HepG2 (cell line): ENCODE measurements around the gene EPN2. TPM values are rescaled to one million over a fixed set of nuclear protein-coding genes. Genes with fewer than 3 reads are reported as not detected.

Experiments used
- ATAC-seq: fragments of 200-7000 bp; cut with Tn5 transposase; 3 replicates; pipeline ENCODE4 v1.9.1; 2020; ENCODE audit warnings: mild to moderate bottlenecking, moderate library complexity
- BruUV-seq: library from RNA; stranded (reverse); fragments of 400-500 nt; replicated peaks from 2 replicates; lab custom pipeline; 2021; lab: Mats Ljungman, UMichigan
- CTCF ChIA-PET: fragments of 300-600 bp; formaldehyde crosslinking; extraction: SDS; loops from one replicate; lab custom pipeline; 2021; ENCODE audit warnings: low total read pairs, inconsistent platforms, low intra/inter-chr PET ratio; lab: Yijun Ruan, JAX
- POLR2A ChIA-PET: fragments of 350-600 bp; sonication (Branson Sonifier 250); formaldehyde crosslinking; loops from one replicate; lab custom pipeline; 2020; ENCODE audit warnings: antibody characterized with exemption, inconsistent platforms; lab: Yijun Ruan, JAX
- DNase-seq: peaks from one replicate; pipeline ENCODE4 v3.0.0-alpha.2; 2015; ENCODE audit warnings: low spot score
- FAIRE-seq: peaks from 3 replicates; lab custom pipeline; 2011; peaks lifted over from hg19 to GRCh38; lab: Jason Lieb, UNC
- H2AFZ ChIP-seq: one replicate; pipeline ENCODE4 v1.6.1; 2011; ENCODE audit warnings: low read length, inconsistent platforms
- H3K27ac ChIP-seq: fragments of 300-600 bp; 3 replicates; pipeline ENCODE4 v1.8.0; 2011; ENCODE audit warnings: mixed run types, mild to moderate bottlenecking, mixed read lengths, low read length, inconsistent platforms; ENCODE audit not compliant: insufficient read depth; ENCODE audit errors: extremely low read length
- H3K27me3 ChIP-seq, 2 experiments: fragments of 200-600 bp in 1 of 2; 2 replicates in 1 of 2; 3 replicates in 1 of 2; pipeline versions ENCODE4 v1.6.0 to v1.8.0; 2011; ENCODE audit warnings: low read length in 2 of 2, mild to moderate bottlenecking in 2 of 2, moderate library complexity in 2 of 2, inconsistent platforms in 1 of 2; ENCODE audit not compliant: insufficient read depth in 2 of 2, control insufficient read depth in 1 of 2
- H3K36me3 ChIP-seq, 2 experiments: fragments of 200-600 bp in 1 of 2; replicated peaks in 1 of 2; 2 replicates in 1 of 2; 3 replicates in 1 of 2; pipeline versions ENCODE4 v1.5.1 to v1.8.0; 2011; ENCODE audit warnings: low read length in 2 of 2, inconsistent platforms in 1 of 2; ENCODE audit not compliant: insufficient read depth in 2 of 2, control insufficient read depth in 1 of 2
- H3K4me1 ChIP-seq: 2 replicates; pipeline ENCODE4 v1.5.1; 2012; ENCODE audit warnings: low read length, inconsistent platforms; ENCODE audit not compliant: insufficient read depth
- H3K4me2 ChIP-seq: 2 replicates; pipeline ENCODE4 v1.6.0; 2011; ENCODE audit warnings: low read depth, low read length, inconsistent platforms
- H3K4me3 ChIP-seq, 3 experiments: fragments of 200-600 bp in 1 of 3; sonication (generic), shearing (Covaris generic) in 1 of 3; replicated peaks in 1 of 3; 2 replicates each; pipeline ENCODE4 v1.5.1; 2011 to 2016; ENCODE audit warnings: low read length in 3 of 3, inconsistent platforms in 2 of 3, low read depth in 2 of 3, mild to moderate bottlenecking in 2 of 3, control low read depth in 1 of 3, mixed read lengths in 1 of 3; ENCODE audit not compliant: insufficient read depth in 1 of 3
- H3K79me2 ChIP-seq: one replicate; pipeline ENCODE4 v1.6.1; 2011; ENCODE audit warnings: low read length, inconsistent platforms; ENCODE audit not compliant: insufficient read depth
- H3K9ac ChIP-seq: 2 replicates; pipeline ENCODE4 v1.6.0; 2011; ENCODE audit warnings: mild to moderate bottlenecking, low read depth, low read length, inconsistent platforms; ENCODE audit not compliant: insufficient read depth
- H3K9me3 ChIP-seq: 2 replicates; pipeline ENCODE4 v1.5.1; 2012; ENCODE audit warnings: mild to moderate bottlenecking, low read length
- H4K20me1 ChIP-seq: 2 replicates; pipeline ENCODE4 v1.6.0; 2011; ENCODE audit warnings: inconsistent platforms, mild to moderate bottlenecking, low read length, moderate library complexity; ENCODE audit not compliant: insufficient read depth
- CC2D1A ChIP-seq: sonication (generic); formaldehyde crosslinking; IDR thresholded peaks from 2 replicates; pipeline ENCODE4 v1.8.1; 2023; ENCODE audit warnings: mild to moderate bottlenecking, missing genetic modification reagents
- HDAC2 ChIP-seq: sonication (generic); formaldehyde crosslinking; IDR thresholded peaks from 2 replicates; pipeline ENCODE4 v1.4.0; 2020; ENCODE audit warnings: missing genetic modification reagents
- HMGA1 ChIP-seq: sonication (generic); formaldehyde crosslinking; conservative IDR thresholded peaks from 2 replicates; pipeline ENCODE4 v1.4.0; 2020; ENCODE audit warnings: missing genetic modification reagents
- MXD1 ChIP-seq: sonication (generic); formaldehyde crosslinking; IDR thresholded peaks from 2 replicates; pipeline ENCODE4 v1.4.0; 2020; ENCODE audit warnings: mild to moderate bottlenecking, missing genetic modification reagents
- NFAT5 ChIP-seq: sonication (generic); formaldehyde crosslinking; IDR thresholded peaks from 2 replicates; pipeline ENCODE4 v1.4.0; 2020; ENCODE audit warnings: missing genetic modification reagents
- SNAI1 ChIP-seq: sonication (generic); formaldehyde crosslinking; IDR thresholded peaks from 2 replicates; pipeline ENCODE4 v1.5.0; 2020; ENCODE audit warnings: mild to moderate bottlenecking, missing genetic modification reagents, borderline replicate concordance
- SP140L ChIP-seq: sonication (generic); formaldehyde crosslinking; IDR thresholded peaks from 2 replicates; pipeline ENCODE4 v1.4.0; 2020; ENCODE audit warnings: missing genetic modification reagents, borderline replicate concordance
- ZFYVE20 ChIP-seq: sonication (generic); formaldehyde crosslinking; IDR thresholded peaks from 2 replicates; pipeline ENCODE4 v1.8.0; 2023; ENCODE audit warnings: low read depth, mild to moderate bottlenecking, moderate library complexity, missing genetic modification reagents, borderline replicate concordance
- ZNF317 ChIP-seq: sonication (generic); formaldehyde crosslinking; IDR thresholded peaks from 2 replicates; pipeline ENCODE4 v1.5.0; 2020; ENCODE audit warnings: mild to moderate bottlenecking, missing genetic modification reagents
- ZNF432 ChIP-seq: sonication (generic); formaldehyde crosslinking; IDR thresholded peaks from 2 replicates; pipeline ENCODE4 v1.5.0; 2020; ENCODE audit warnings: missing genetic modification reagents, mild to moderate bottlenecking, borderline replicate concordance
- ZNF512 ChIP-seq: sonication (generic); formaldehyde crosslinking; IDR thresholded peaks from 2 replicates; pipeline ENCODE4 v1.4.0; 2020; ENCODE audit warnings: mild to moderate bottlenecking, missing genetic modification reagents
- WGBS: methylation state at CpG from one replicate; pipeline ENCODE4 v1.1.6; 2017; ENCODE audit warnings: low lambda C conversion rate; 5-methylcytosine and 5-hydroxymethylcytosine counted together
- in situ Hi-C: cut with HindIII; loops from 2 replicates; pipeline ENCODE4 v1.10.0; 2017; ENCODE audit warnings: low pct_unique_long_range_greater_than_20kb; ENCODE audit not compliant: extremely low pct_ligation_motif_present
- intact Hi-C: fragments of 100-400 bp; cut with micrococcal nuclease; formaldehyde crosslinking; loops from one replicate; pipeline ENCODE4 v1.10.0; 2022; ENCODE audit not compliant: unreplicated experiment
- polyA plus RNA-seq, 8 experiments: library from polyadenylated mRNA; depleted of rRNA in 3 of 8; stranded (reverse) in 7 of 8; unstranded in 1 of 8; fragments of >200 nt; fragmentation: Illumina TruSeq in 4 of 8; extraction: Trizol in 4 of 8; gene quantifications; 2 replicates each; pipeline versions ENCODE4 v1.2.1 to v1.2.3, GENCODE V29; 2011 to 2016; ENCODE audit warnings: low read depth in 4 of 8, missing spikeins in 1 of 8, mixed read lengths in 1 of 8; ENCODE audit not compliant: insufficient read depth in 1 of 8
- total RNA-seq, 5 experiments: library from RNA; depleted of rRNA; stranded (reverse); fragments of >200 nt; fragmentation: Illumina TruSeq; extraction: Trizol; gene quantifications; 2 replicates each; pipeline ENCODE4 v1.2.3, GENCODE V29; 2016; ENCODE audit warnings: low read depth in 1 of 5

EPN2 gene
- total and polyA plus RNA-seq, 2 of the 13 experiments (the other 11 are each of a cell fraction or from before 2014, with no cell fraction given): 7.8 to 19.2 TPM

GRCh38 chr17:19333132-19333440 is 95.9 kb downstream of the EPN2 start:
- no peak overlapping the region for H3K9ac ChIP-seq
- in situ Hi-C loops (no loop called here), intact Hi-C loops (no loop called here)
- H3K4me1 ChIP-seq: peaks cover 31% of the 10 kb centered on the region
- H3K4me3 ChIP-seq: no peak overlapping the region
- H3K79me2 ChIP-seq: no peaks in the 10 kb centered on the region
- ATAC-seq: no peak
- no peaks in the 10 kb centered on the region for H3K27me3 ChIP-seq
- no peaks in the 10 kb centered on the region; a peak in 1 of 5 replicates for H3K36me3 ChIP-seq
- no peak overlapping the region for H3K27ac ChIP-seq
- no peak overlapping the region for H2AFZ ChIP-seq
- no peak overlapping the region for H3K4me2 ChIP-seq
- ChIA-PET CTCF (no interaction called here), POLR2A (no interaction called here)
- H4K20me1 ChIP-seq: no peaks in the 10 kb centered on the region
- no CpG with 5 or more reads among the region's 1 CpG for WGBS
- H3K9me3 ChIP-seq: no peaks in the 10 kb centered on the region
- TF ChIP-seq ZNF512 (CRISPR knock-in tag): no peak
- TF ChIP-seq NFAT5 (CRISPR knock-in tag): no peak
- no peak for TF ChIP-seq ZNF317
- TF ChIP-seq HDAC2 (CRISPR knock-in tag): no peak
- no peak for TF ChIP-seq CC2D1A (CRISPR knock-in tag)
- no peak for TF ChIP-seq ZNF432
- TF ChIP-seq ZFYVE20 (CRISPR knock-in tag): no peak
- no peak for TF ChIP-seq SP140L (CRISPR knock-in tag)
- TF ChIP-seq HMGA1 (CRISPR knock-in tag): no peak
- TF ChIP-seq MXD1 (CRISPR knock-in tag): no peak
- TF ChIP-seq SNAI1 (CRISPR knock-in tag): no peak
- DNase-seq: no peak
- no peak for FAIRE-seq
- no TSS peak for BruUV-seq
